WERI-Rb-1 (cell line): ENCODE results near the gene IFI16.
"Not testable (repeated sequence)": the region's sequence is repeated elsewhere in the genome, so short reads cannot be mapped to it uniquely, and the experiment has no call there.

Experiments
- DNase-seq: peaks from one replicate; pipeline ENCODE4 v3.0.0-alpha.2; 2020
- H3K27ac ChIP-seq: fragments of 250-450 bp; sonication (Bioruptor Pico); 2 replicates; pipeline ENCODE4 v1.5.1; 2020; ENCODE audit warnings: mild to moderate bottlenecking, moderate library complexity
- H3K27me3 ChIP-seq: fragments of 250-450 bp; sonication (Bioruptor Pico); 2 replicates; pipeline ENCODE4 v1.5.1; 2021; ENCODE audit warnings: mild to moderate bottlenecking, low read depth, moderate library complexity; ENCODE audit not compliant: insufficient read depth, severe bottlenecking
- H3K36me3 ChIP-seq: fragments of 250-450 bp; sonication (Bioruptor Pico); 2 replicates; pipeline ENCODE4 v1.5.1; 2020; ENCODE audit warnings: mild to moderate bottlenecking, moderate library complexity
- H3K4me3 ChIP-seq: 2 replicates; pipeline ENCODE4 v1.5.1; 2011; ENCODE audit warnings: low read depth, mild to moderate bottlenecking, control low read depth, low read length
- H3K9me3 ChIP-seq: fragments of 250-450 bp; sonication (Bioruptor Pico); 2 replicates; pipeline ENCODE4 v1.5.1; 2021; ENCODE audit warnings: mild to moderate bottlenecking, moderate library complexity; ENCODE audit not compliant: severe bottlenecking
- CTCF ChIP-seq: IDR thresholded peaks from 2 replicates; pipeline ENCODE4 v1.5.1; 2011; ENCODE audit warnings: low read depth, mild to moderate bottlenecking, control low read depth, inconsistent platforms, low read length

The IFI16 gene

GRCh38 chr1:159008744-159009188, 941 bp upstream of the IFI16 start:
- no peak for TF ChIP-seq CTCF
- peaks cover 9% of the 10 kb centered on the region for H3K9me3 ChIP-seq
- peaks cover 96% of the 10 kb centered on the region for H3K27me3 ChIP-seq
- no peak overlapping the region for H3K27ac ChIP-seq
- no peak overlapping the region for H3K4me3 ChIP-seq
- no peaks in the 10 kb centered on the region for H3K36me3 ChIP-seq
- no peak for DNase-seq

GRCh38 chr1:159009287-159009686, 420 bp upstream of the IFI16 start:
- DNase-seq: no peak
- H3K27me3 ChIP-seq: peaks cover 96% of the 10 kb centered on the region
- H3K4me3 ChIP-seq: no peak overlapping the region
- no peaks in the 10 kb centered on the region for H3K36me3 ChIP-seq
- H3K9me3 ChIP-seq: peaks cover 9% of the 10 kb centered on the region
- no peak overlapping the region for H3K27ac ChIP-seq
- TF ChIP-seq CTCF: no peak

GRCh38 chr1:159010391-159010790, 684 bp downstream of the IFI16 start:
- no peaks in the 10 kb centered on the region for H3K36me3 ChIP-seq
- no peak for TF ChIP-seq CTCF
- H3K9me3 ChIP-seq: peaks cover 9% of the 10 kb centered on the region

GRCh38 chr1:159011001-159011400, 1.3 kb downstream of the IFI16 start:
- not testable (repeated sequence) for H3K36me3 ChIP-seq, H3K27ac ChIP-seq, H3K9me3 ChIP-seq, H3K4me3 ChIP-seq, DNase-seq
- peaks cover 96% of the 10 kb centered on the region for H3K27me3 ChIP-seq

More at GRCh38 chr1:159010391-159010790, 684 bp downstream of the IFI16 start:
- no peak for DNase-seq
- no peak overlapping the region for H3K27ac ChIP-seq
- no peak overlapping the region for H3K4me3 ChIP-seq
- peaks cover 95% of the 10 kb centered on the region for H3K27me3 ChIP-seq

GRCh38 chr1:159011751-159012150, 2.0 kb downstream of the IFI16 start:
- Histone ChIP-seq H3K9me3 (peaks cover 4% of the 10 kb centered on the region), H3K27ac (no peak overlapping the region), H3K27me3 (peaks cover 96% of the 10 kb centered on the region), H3K4me3 (no peak overlapping the region), H3K36me3 (no peaks in the 10 kb centered on the region)
- no peak for TF ChIP-seq CTCF
- no peak for DNase-seq

- no peak for DNase-seq
- Histone ChIP-seq H3K27ac (no peak overlapping the region), H3K27me3 (peaks cover 96% of the 10 kb centered on the region)
Observed at GRCh38 chr1:159012495-159012894, 2.8 kb downstream of the IFI16 start.

More at GRCh38 chr1:159012495-159012894, 2.8 kb downstream of the IFI16 start:
- Histone ChIP-seq H3K4me3 (no peak overlapping the region), H3K9me3 (no peaks in the 10 kb centered on the region), H3K36me3 (no peaks in the 10 kb centered on the region)
- no peak for TF ChIP-seq CTCF
